PFSK-1 (cell line): ENCODE measurements around the gene PCDHB5. TPM values are rescaled to one million over a fixed set of nuclear protein-coding genes. Genes with fewer than 3 reads are reported as not detected.

Experiments
- FOXP2 ChIP-seq: optimal IDR thresholded peaks from 2 replicates; pipeline ENCODE3; 2011; ENCODE audit warnings: borderline replicate concordance, control low read depth, inconsistent platforms; ENCODE audit not compliant: insufficient read depth; ENCODE audit errors: extremely low read length, extremely low read depth
- POLR2AphosphoS5 ChIP-seq: IDR thresholded peaks from 2 replicates; pipeline ENCODE4 v1.6.1; 2012; ENCODE audit warnings: low read depth, mild to moderate bottlenecking, control low read depth, low read length, moderate library complexity
- REST ChIP-seq, 2 experiments: IDR thresholded peaks; 2 replicates each; pipeline versions ENCODE4 v1.6.1 to v1.8.0; 2011 to 2012; ENCODE audit warnings: low read depth in 2 of 2, low read length in 2 of 2, control low read depth in 1 of 2, inconsistent platforms in 1 of 2, mild to moderate bottlenecking in 1 of 2, moderate library complexity in 1 of 2; ENCODE audit not compliant: insufficient read depth in 1 of 2
- SIN3A ChIP-seq: IDR thresholded peaks from 2 replicates; pipeline ENCODE4 v1.6.1; 2012; ENCODE audit warnings: mild to moderate bottlenecking, low read length, moderate library complexity, borderline replicate concordance; ENCODE audit not compliant: insufficient read depth
- TAF1 ChIP-seq: IDR thresholded peaks from 2 replicates; pipeline ENCODE4 v1.6.1; 2012; ENCODE audit warnings: low read length, control low read depth, borderline replicate concordance; ENCODE audit not compliant: insufficient read depth
- polyA plus RNA-seq: library from polyadenylated mRNA; unstranded; fragments of >200 nt; gene quantifications from one replicate; pipeline ENCODE4 v1.2.1, GENCODE V29; 2012; ENCODE audit warnings: low read depth, missing spikeins; ENCODE audit not compliant: insufficient read length

PCDHB5 gene
- polyA plus RNA-seq: 0.30 TPM

- TF ChIP-seq FOXP2 (no peak), SIN3A (no peak), POLR2AphosphoS5 (no peak), TAF1 (no peak), REST (IDR thresholded peaks at IDR 0.05; ENCODE audit: insufficient read depth in 1 of 2, low read depth in 2 of 2, low read length in 2 of 2) (no peak)
Observed at GRCh38 chr5:141135030-141135717, at the start of gene PCDHB5. Gene PCDHB5, plus strand, starts transcription at chr5:141135206. Its CDS starts 229 bp downstream, at chr5:141135435.

GRCh38 chr5:141094481-141095262, 40.3 kb upstream of the PCDHB5 start, which contains the start of gene PCDHB2:
Gene PCDHB2, plus strand, starts transcription at chr5:141094615. Its CDS starts 176 bp downstream, at chr5:141094791.
- TF ChIP-seq POLR2AphosphoS5 (peak; percentile 61; the same call in 1 of the 2 replicates), TAF1 (no peak), SIN3A (no peak), FOXP2 (no peak), REST (IDR thresholded peaks at IDR 0.05; ENCODE audit: insufficient read depth in 1 of 2, low read depth in 2 of 2, low read length in 2 of 2) (no peak)

GRCh38 chr5:141095263-141095641, 39.8 kb upstream of the PCDHB5 start:
- TF ChIP-seq REST (IDR thresholded peaks at IDR 0.05; ENCODE audit: insufficient read depth in 1 of 2, low read depth in 2 of 2, low read length in 2 of 2): no peak
- no peak for TF ChIP-seq SIN3A
- no peak for TF ChIP-seq TAF1
- no peak for TF ChIP-seq POLR2AphosphoS5
- TF ChIP-seq FOXP2: no peak

GRCh38 chr5:141100243-141100805, 34.7 kb upstream of the PCDHB5 start, which contains the start of gene PCDHB3:
Gene PCDHB3, plus strand, starts transcription at chr5:141100473. Its CDS starts 177 bp downstream, at chr5:141100650.
- no peak for TF ChIP-seq FOXP2
- TF ChIP-seq POLR2AphosphoS5: no peak
- TF ChIP-seq SIN3A: no peak
- no peak for TF ChIP-seq REST (IDR thresholded peaks at IDR 0.05; ENCODE audit: insufficient read depth in 1 of 2, low read depth in 2 of 2, low read length in 2 of 2)
- TF ChIP-seq TAF1: no peak
